HEK293T (cell line): Measurements from ENCODE around the gene TPSB2.

Source experiments
- ARNT ChIP-seq: fragments of 450-650 bp; IDR thresholded peaks from 2 replicates; pipeline ENCODE4 v1.6.1; 2017; ENCODE audit warnings: mild to moderate bottlenecking
- BHLHE40 ChIP-seq: fragments of 450-650 bp; IDR thresholded peaks from 2 replicates; pipeline ENCODE4 v1.6.1; 2016; ENCODE audit warnings: mild to moderate bottlenecking, moderate library complexity, borderline replicate concordance
- CTBP1 ChIP-seq: fragments of 450-650 bp; IDR thresholded peaks from 2 replicates; pipeline ENCODE4 v1.6.1; 2016; ENCODE audit warnings: borderline replicate concordance
- ELF4 ChIP-seq: fragments of 450-650 bp; IDR thresholded peaks from 2 replicates; pipeline ENCODE4 v1.6.1; 2017; ENCODE audit warnings: antibody characterized with exemption
- FOXA1 ChIP-seq: fragments of 450-650 bp; IDR thresholded peaks from 2 replicates; pipeline ENCODE4 v1.6.1; 2016; ENCODE audit warnings: mild to moderate bottlenecking
- FOXK2 ChIP-seq: fragments of 450-650 bp; IDR thresholded peaks from 2 replicates; pipeline ENCODE4 v1.6.1; 2016; ENCODE audit warnings: mild to moderate bottlenecking
- FOXM1 ChIP-seq: fragments of 450-650 bp; IDR thresholded peaks from 2 replicates; pipeline ENCODE4 v1.6.1; 2017; ENCODE audit warnings: mild to moderate bottlenecking, borderline replicate concordance
- HDGF ChIP-seq: fragments of 450-650 bp; IDR thresholded peaks from 2 replicates; pipeline ENCODE4 v1.6.1; 2017; ENCODE audit warnings: antibody characterized with exemption, borderline replicate concordance
- SP1 ChIP-seq: fragments of 450-650 bp; IDR thresholded peaks from 2 replicates; pipeline ENCODE4 v1.6.1; 2017

DNA sequence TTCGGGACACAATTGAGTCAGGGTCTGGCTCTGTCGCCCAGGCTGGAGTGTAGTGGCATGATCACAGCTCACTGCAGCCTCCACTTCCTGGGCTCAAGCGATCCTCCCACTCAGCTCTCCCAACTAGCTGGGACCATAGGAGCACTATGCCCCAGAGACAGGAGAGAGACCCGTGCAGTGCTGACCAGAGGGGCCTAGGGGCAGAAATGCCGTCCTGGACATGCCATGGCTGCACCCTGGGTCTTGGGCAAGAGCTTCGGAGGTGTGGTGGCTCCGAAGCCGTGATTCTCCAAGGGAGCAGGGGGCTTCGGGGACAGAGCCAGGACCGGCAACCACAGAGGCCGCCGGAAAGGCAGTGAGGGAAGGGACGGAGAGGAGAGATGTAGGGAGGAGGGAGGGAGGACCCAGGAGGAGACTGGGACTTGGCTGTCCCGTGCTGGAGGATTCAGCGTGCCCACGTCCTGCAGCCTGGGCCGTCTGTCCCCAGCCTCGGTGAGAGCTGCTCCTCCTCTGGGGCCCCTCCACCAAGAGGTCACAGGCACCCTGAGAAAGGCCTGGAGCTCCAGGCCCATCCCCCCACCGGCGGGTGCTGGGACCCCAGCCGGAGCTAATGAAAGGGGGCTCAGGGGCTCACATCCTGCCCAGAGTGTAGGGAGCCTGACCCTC, 47.8 kb upstream of the TPSB2 start:
- TF ChIP-seq ELF4 (no peak), SP1 (no peak), HDGF (no peak), FOXA1 (no peak), CTBP1 (no peak), BHLHE40 (no peak), FOXK2 (no peak), ARNT (no peak), FOXM1 (no peak)
